ENCODE results near the gene SLC25A22. TPM values are rescaled to one million over a fixed set of nuclear protein-coding genes. Genes with fewer than 3 reads are reported as not detected.

SLC25A22 gene
- total and polyA plus RNA-seq, 9 of the 15 experiments (the other 6 are each of a cell fraction or from before 2014, with no cell fraction given), result 0.41 to 55.4 (median 11.4) TPM

DNA sequence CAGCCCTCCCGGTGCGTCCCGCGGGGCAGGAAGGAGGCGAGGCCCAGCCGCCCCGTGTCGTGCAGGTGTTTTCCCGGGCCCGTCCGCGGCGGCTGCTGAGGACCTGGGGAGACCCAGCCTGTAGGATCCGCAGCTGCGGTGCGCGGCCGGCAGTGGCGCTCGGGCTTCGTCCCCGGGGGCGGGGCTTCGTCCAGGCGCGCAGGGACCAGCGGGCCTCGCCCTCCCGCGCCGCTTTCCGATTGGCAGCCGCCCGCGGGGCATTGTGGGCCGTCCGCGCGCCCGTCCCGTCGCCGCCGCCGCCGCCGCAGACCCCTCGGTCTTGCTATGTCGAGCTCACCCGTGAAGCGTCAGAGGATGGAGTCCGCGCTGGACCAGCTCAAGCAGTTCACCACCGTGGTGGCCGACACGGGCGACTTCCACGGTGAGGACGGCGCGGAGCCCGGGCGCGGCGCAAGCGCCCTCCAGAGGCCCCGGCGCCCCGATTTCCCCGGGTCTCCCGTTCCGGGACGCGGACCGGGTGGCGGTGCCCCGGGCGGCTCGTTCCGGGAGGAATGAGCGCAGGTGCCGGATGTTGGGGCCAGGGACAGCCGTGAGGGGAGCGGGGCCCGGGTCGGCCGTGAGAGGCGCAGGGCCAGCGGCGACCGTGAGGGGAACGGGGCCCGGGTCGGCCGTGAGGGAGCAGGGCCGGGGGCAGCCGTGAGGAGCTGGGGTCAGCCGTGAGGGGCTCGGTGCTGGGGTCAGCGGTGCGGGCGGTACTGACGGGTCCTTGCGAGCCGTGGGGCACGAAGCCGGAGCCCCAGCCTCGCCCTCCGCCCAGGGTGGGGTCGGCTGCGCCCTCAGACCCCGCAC is 50.7 kb downstream of the SLC25A22 start, which contains the start of gene TALDO1 (continued):
- TF ChIP-seq CCNT2 (IDR thresholded peaks at IDR 0.05; ENCODE audit: borderline replicate concordance, extremely low read depth, insufficient read length, low read depth, low read length), result peak; percentile 77
- no peak for TF ChIP-seq TAL1 (IDR thresholded peaks at IDR 0.05)
- TF ChIP-seq ZBTB17 (CRISPR knock-in tag; IDR thresholded peaks at IDR 0.05), result no peak
- no peak for TF ChIP-seq ZC3H11A (IDR thresholded peaks at IDR 0.05; ENCODE audit: low read depth, low read length)
- TF ChIP-seq NFIC (IDR thresholded peaks at IDR 0.05), result peak; percentile 10; the same call in 1 of the 2 replicates
- no peak for TF ChIP-seq SMAD2 (IDR thresholded peaks at IDR 0.05; ENCODE audit: low read depth, low read length)
- 0 out of 2 replicates have a peak, but pooled peaks have one; percentile 25 for TF ChIP-seq ZNF282 (CRISPR knock-in tag; IDR thresholded peaks at IDR 0.05)
- TF ChIP-seq SOX6 (IDR thresholded peaks at IDR 0.05), result 0 out of 2 replicates have a peak, but pooled peaks have one; percentile 21
- peak in 1 of 2 experiments; percentile 67; a peak in 1 of 4 replicates for TF ChIP-seq TEAD1 (CRISPR knock-in tag; IDR thresholded peaks at IDR 0.05)
- TF ChIP-seq, protein P1, sequence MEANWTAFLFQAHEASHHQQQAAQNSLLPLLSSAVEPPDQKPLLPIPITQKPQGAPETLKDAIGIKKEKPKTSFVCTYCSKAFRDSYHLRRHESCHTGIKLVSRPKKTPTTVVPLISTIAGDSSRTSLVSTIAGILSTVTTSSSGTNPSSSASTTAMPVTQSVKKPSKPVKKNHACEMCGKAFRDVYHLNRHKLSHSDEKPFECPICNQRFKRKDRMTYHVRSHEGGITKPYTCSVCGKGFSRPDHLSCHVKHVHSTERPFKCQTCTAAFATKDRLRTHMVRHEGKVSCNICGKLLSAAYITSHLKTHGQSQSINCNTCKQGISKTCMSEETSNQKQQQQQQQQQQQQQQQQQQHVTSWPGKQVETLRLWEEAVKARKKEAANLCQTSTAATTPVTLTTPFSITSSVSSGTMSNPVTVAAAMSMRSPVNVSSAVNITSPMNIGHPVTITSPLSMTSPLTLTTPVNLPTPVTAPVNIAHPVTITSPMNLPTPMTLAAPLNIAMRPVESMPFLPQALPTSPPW (CRISPR knock-in tag; IDR thresholded peaks at IDR 0.05), result peak; percentile 62
- TF ChIP-seq, protein P2, sequence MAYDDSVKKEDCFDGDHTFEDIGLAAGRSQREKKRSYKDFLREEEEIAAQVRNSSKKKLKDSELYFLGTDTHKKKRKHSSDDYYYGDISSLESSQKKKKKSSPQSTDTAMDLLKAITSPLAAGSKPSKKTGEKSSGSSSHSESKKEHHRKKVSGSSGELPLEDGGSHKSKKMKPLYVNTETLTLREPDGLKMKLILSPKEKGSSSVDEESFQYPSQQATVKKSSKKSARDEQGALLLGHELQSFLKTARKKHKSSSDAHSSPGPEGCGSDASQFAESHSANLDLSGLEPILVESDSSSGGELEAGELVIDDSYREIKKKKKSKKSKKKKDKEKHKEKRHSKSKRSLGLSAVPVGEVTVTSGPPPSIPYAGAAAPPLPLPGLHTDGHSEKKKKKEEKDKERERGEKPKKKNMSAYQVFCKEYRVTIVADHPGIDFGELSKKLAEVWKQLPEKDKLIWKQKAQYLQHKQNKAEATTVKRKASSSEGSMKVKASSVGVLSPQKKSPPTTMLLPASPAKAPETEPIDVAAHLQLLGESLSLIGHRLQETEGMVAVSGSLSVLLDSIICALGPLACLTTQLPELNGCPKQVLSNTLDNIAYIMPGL (CRISPR knock-in tag; IDR thresholded peaks at IDR 0.05), result peak; percentile 64; the same call in 1 of the 2 replicates
- TF ChIP-seq NR2C2 (CRISPR knock-in tag; IDR thresholded peaks at IDR 0.05), result peak; percentile 41; the same call in 1 of the 2 replicates
- no peak for TF ChIP-seq NR2C2 (tag; IDR thresholded peaks at IDR 0.05)
- TF ChIP-seq, protein P3, sequence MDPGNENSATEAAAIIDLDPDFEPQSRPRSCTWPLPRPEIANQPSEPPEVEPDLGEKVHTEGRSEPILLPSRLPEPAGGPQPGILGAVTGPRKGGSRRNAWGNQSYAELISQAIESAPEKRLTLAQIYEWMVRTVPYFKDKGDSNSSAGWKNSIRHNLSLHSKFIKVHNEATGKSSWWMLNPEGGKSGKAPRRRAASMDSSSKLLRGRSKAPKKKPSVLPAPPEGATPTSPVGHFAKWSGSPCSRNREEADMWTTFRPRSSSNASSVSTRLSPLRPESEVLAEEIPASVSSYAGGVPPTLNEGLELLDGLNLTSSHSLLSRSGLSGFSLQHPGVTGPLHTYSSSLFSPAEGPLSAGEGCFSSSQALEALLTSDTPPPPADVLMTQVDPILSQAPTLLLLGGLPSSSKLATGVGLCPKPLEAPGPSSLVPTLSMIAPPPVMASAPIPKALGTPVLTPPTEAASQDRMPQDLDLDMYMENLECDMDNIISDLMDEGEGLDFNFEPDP (CRISPR knock-in tag; IDR thresholded peaks at IDR 0.05), result no peak
- TF ChIP-seq, protein P4, sequence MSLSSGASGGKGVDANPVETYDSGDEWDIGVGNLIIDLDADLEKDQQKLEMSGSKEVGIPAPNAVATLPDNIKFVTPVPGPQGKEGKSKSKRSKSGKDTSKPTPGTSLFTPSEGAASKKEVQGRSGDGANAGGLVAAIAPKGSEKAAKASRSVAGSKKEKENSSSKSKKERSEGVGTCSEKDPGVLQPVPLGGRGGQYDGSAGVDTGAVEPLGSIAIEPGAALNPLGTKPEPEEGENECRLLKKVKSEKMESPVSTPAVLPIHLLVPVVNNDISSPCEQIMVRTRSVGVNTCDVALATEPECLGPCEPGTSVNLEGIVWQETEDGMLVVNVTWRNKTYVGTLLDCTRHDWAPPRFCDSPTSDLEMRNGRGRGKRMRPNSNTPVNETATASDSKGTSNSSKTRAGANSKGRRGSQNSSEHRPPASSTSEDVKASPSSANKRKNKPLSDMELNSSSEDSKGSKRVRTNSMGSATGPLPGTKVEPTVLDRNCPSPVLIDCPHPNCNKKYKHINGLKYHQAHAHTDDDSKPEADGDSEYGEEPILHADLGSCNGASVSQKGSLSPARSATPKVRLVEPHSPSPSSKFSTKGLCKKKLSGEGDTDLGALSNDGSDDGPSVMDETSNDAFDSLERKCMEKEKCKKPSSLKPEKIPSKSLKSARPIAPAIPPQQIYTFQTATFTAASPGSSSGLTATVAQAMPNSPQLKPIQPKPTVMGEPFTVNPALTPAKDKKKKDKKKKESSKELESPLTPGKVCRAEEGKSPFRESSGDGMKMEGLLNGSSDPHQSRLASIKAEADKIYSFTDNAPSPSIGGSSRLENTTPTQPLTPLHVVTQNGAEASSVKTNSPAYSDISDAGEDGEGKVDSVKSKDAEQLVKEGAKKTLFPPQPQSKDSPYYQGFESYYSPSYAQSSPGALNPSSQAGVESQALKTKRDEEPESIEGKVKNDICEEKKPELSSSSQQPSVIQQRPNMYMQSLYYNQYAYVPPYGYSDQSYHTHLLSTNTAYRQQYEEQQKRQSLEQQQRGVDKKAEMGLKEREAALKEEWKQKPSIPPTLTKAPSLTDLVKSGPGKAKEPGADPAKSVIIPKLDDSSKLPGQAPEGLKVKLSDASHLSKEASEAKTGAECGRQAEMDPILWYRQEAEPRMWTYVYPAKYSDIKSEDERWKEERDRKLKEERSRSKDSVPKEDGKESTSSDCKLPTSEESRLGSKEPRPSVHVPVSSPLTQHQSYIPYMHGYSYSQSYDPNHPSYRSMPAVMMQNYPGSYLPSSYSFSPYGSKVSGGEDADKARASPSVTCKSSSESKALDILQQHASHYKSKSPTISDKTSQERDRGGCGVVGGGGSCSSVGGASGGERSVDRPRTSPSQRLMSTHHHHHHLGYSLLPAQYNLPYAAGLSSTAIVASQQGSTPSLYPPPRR (CRISPR knock-in tag; IDR thresholded peaks at IDR 0.05; ENCODE audit: borderline replicate concordance), result peak; percentile 49; the same call in 1 of the 2 replicates
- TF ChIP-seq RB1 (IDR thresholded peaks at IDR 0.05; ENCODE audit: low read depth), result peak; percentile 92
- peak; percentile 76; the same call in 1 of the 2 replicates for TF ChIP-seq SIN3B (IDR thresholded peaks at IDR 0.05; ENCODE audit: low read depth)

Measured in K562 (cell line).